Mesenchymal stem cell (in vitro differentiated cells and primary cell): Measurements from ENCODE around the gene VPS26C. TPM values are rescaled to one million over a fixed set of nuclear protein-coding genes. Genes with fewer than 3 reads are reported as not detected.

Experiments used
- small RNA-seq: library from polyadenylated mRNA; stranded (forward); fragments of <200 nt; extraction: miRNeasy Mini kit (QIAGEN cat#:217004); gene quantifications from one replicate; pipeline ENCODE3, GENCODE V24; 2013; ENCODE audit warnings: low read depth

Gene VPS26C

Small RNA genes lying within 50 kb of the gene (small RNA-seq; reads per million reads assigned to genes)
- not detected for gene RN7SL678P
